ENCODE results near the gene TRIM50. TPM values are rescaled to one million over a fixed set of nuclear protein-coding genes. Genes with fewer than 3 reads are reported as not detected.
A peak's percentile ranks its signal among the peaks of the same experiment; 100 is the strongest.
"Not testable (repeated sequence)": the region's sequence is repeated elsewhere in the genome, so short reads cannot be mapped to it uniquely, and the experiment has no call there.

The TRIM50 gene
- polyA plus RNA-seq, 1 donor from 2014 or later: not detected

DNA sequence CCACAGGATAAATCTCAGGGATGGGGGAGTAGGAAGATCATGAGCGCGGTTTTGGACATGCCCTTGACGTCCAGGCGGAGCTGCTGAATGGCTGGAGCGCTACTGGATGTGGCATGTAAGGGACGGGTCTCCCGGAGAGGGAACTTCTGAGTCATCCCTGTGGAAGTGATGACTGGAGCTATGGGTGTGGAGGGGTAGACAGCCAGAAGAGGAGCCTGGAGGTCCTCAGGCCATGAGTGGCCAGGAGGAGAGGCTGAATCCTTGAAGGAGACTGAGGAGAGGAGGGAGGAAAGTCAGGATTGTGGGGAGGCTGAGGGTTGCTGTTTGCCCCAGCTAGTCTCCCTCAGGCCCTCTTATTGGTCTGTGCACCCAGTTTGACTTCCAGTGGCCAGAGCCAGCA, 16.5 kb downstream of the TRIM50 start:
- not testable (repeated sequence) for H3K9me3 Mint-ChIP-seq, H3K36me3 Mint-ChIP-seq, H3K27me3 Mint-ChIP-seq, H3K27ac Mint-ChIP-seq
- Mint-ChIP-seq H3K4me1 (peaks cover 13 to 19% (median 14%) of the 10 kb centered on the region in 3 donors), H3K4me3 (peak overlapping the region in 1 of 4 donors; percentile 20)

DNA sequence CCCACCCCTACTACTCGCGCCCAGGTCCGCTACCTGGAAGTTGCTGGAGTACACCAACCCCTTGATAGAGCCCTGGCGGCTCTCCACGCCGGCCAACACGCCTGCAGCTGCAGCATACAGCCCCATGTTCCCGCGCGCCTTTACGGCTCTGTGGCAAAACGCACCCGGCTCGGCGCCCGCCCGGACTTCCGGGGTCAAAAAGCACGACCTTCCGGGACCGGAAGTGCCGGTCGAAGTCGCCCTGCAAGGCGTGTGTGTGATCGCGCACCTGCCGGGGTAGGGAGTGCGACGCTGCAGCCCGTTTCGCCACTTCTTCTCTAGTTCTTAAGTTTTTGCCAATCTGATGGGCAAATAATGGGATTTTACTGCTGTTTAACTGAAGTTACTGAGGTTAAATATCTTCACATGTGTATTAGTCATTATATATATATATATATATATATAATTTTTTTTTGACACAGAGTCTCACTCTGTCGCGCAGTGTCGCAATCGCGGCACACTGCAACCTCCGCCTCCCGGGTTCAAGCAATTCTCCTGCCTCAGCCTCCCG, 19.1 kb downstream of the TRIM50 start, which contains the start of gene NSUN5:
Gene NSUN5, minus strand, starts transcription at position 162 of the 550 bp plus-strand sequence. Its CDS starts 36 bp downstream, at position 126.
- peak within 1 kb of the TSS; percentile 67 to 93 (median 83) for H3K27ac Mint-ChIP-seq
- no peaks in the 10 kb centered on the region for H3K9me3 Mint-ChIP-seq
- no peaks in the 10 kb centered on the region for H3K27me3 Mint-ChIP-seq
- peak within 1 kb of the TSS; percentile 91 to 98 (median 94) for H3K4me3 Mint-ChIP-seq
- peaks cover 13 to 22% (median 16%) of the 10 kb centered on the region in 3 donors for H3K4me1 Mint-ChIP-seq
- H3K36me3 Mint-ChIP-seq: peaks cover 5% of the 10 kb centered on the region

- Mint-ChIP-seq H3K36me3 (peaks cover 5% of the 10 kb centered on the region), H3K27ac (peak overlapping the region; percentile 67 to 93 (median 83)), H3K27me3 (no peaks in the 10 kb centered on the region), H3K4me3 (peak overlapping the region; percentile 91 to 98 (median 94)), H3K9me3 (no peaks in the 10 kb centered on the region), H3K4me1 (peaks cover 13 to 22% (median 16%) of the 10 kb centered on the region in 3 donors)
These were observed 19.7 kb downstream of the TRIM50 start for GRCh38 chr7:73308074-73308664.

DNA sequence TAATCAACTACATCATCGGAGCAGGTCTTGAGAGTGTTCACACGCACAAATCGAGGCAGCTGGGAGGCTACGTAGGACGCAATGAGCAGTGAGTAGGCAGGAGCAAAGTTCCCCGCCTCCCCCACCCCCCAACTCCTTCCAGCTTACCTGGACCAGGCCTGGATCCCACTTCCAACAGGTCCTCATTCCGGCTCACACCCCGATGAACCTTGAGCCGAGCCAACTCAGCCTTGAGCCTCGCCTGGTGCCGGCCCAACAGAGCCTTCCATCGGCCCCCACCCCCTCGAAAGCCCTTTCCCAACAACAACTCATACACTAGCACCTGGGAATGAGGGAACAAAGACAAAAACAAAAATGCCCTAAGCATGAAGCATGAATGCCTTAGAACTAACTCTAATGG, 20.4 kb downstream of the TRIM50 start:
- Mint-ChIP-seq H3K9me3 (no peaks in the 10 kb centered on the region), H3K27ac (peak overlapping the region; percentile 40 to 63 (median 49)), H3K4me1 (peaks cover 13 to 22% (median 16%) of the 10 kb centered on the region in 3 donors), H3K36me3 (peaks cover 5% of the 10 kb centered on the region), H3K27me3 (no peaks in the 10 kb centered on the region), H3K4me3 (peak overlapping the region; percentile 91 to 98 (median 94))

DNA sequence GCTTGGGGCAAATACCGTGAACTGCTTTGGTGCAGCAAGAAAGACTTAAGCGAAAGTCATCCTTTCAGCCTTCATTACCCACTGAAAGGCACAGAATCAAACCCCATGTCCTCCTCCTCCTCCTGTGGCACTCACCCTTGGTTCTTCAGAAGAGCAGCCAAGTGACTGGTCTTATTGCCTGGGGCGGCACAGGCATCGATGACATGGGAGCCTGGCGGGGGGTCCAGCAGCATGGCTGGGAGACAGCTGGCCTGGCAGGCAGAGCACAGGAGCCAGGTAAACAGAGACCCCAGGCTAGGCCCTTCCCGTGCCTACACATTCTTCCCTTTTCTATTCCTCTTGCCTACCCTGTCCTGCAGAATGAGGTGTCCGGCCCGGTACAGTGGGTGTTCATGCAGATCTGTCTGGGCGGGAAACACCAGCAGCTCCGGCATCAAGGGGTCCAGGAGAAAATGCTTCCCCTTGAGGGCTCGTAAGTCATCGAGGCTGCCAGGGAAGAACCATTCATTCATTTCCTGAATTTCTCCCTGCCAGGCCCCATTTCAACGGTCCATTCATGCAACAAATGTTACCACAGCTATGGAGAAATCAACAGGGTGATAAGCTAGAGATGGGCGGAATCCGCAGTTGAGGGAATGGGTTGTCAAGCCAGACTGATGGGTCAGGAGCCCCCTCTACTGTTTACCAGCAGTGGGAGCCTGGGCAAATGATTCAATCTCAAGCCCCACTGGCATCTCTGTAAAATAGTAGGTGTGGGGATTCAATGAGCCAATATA, 23.1 kb downstream of the TRIM50 start:
- peaks cover 13 to 22% (median 16%) of the 10 kb centered on the region in 3 donors for H3K4me1 Mint-ChIP-seq
- peak overlapping the region in 1 of 4 donors; percentile 48 for H3K4me3 Mint-ChIP-seq
- peak overlapping the region in 1 of 3 donors; percentile 7 for H3K27ac Mint-ChIP-seq
- H3K27me3 Mint-ChIP-seq, H3K9me3 Mint-ChIP-seq, H3K36me3 Mint-ChIP-seq: not testable (repeated sequence)

DNA sequence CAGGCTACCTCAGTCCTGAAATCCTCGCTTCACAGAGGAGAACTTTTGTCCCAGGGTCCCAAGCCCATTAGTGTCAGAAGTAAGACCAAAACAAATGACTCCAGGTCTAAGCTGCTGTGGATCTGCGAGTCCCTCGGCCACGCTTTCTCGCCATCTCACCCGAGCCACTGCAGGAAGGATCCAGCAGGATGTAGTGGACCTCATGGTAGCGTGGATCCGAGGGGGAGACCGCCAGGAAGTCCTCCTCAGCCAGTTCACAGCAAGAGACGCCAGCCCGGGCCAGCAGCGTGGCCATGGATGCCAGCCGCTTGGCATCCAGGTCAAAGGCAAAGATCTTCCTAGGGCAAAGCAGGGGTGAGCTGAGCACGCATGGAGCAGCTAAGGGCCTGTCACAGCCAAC, 23.8 kb downstream of the TRIM50 start:
- H3K4me1 Mint-ChIP-seq: peaks cover 13 to 20% (median 14%) of the 10 kb centered on the region in 3 donors
- H3K36me3 Mint-ChIP-seq: peaks cover 5% of the 10 kb centered on the region
- H3K9me3 Mint-ChIP-seq: peaks cover 0 to 1% (median 0%) of the 10 kb centered on the region in 3 donors
- peak overlapping the region in 1 of 4 donors; percentile 48 for H3K4me3 Mint-ChIP-seq
- no peaks in the 10 kb centered on the region for H3K27me3 Mint-ChIP-seq
- peak overlapping the region in 1 of 3 donors; percentile 7 for H3K27ac Mint-ChIP-seq

GRCh38 chr7:73303546-73303945, 24.3 kb downstream of the TRIM50 start:
- no peaks in the 10 kb centered on the region for H3K27me3 Mint-ChIP-seq
- H3K4me3 Mint-ChIP-seq: no peak overlapping the region
- H3K9me3 Mint-ChIP-seq: peaks cover 0 to 1% (median 0%) of the 10 kb centered on the region in 3 donors
- peaks cover 5% of the 10 kb centered on the region for H3K36me3 Mint-ChIP-seq
- H3K4me1 Mint-ChIP-seq: peaks cover 7 to 18% (median 14%) of the 10 kb centered on the region in 3 donors
- no peak overlapping the region for H3K27ac Mint-ChIP-seq

- Mint-ChIP-seq H3K4me3 (peak overlapping the region in 1 of 4 donors; percentile 27), H3K4me1 (peaks cover 4 to 14% (median 11%) of the 10 kb centered on the region in 3 donors)
- not testable (repeated sequence) for H3K36me3 Mint-ChIP-seq, H3K27ac Mint-ChIP-seq, H3K9me3 Mint-ChIP-seq, H3K27me3 Mint-ChIP-seq
These were observed 25.0 kb downstream of the TRIM50 start for GRCh38 chr7:73302846-73303245.

DNA sequence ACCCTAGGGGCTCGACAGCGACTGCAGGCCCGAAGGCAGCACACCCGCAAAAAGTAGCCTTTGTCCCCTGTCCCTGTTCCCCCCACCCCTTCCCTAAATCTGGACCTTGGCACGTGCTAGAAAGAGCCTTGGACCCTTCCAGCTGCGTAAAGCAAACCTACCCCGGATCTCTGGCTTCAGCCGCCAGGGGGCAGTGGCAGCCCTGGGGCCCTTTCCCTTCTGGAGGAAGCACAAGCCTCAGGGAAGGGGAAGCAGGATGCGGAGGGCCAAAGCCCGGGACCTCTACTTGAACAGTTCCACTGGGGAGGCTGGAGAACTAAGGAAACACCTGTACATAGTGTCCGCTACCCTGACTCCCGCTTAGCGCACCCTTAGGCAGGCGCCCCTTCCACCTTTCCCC, 26.8 kb downstream of the TRIM50 start:
- H3K4me3 Mint-ChIP-seq, H3K27ac Mint-ChIP-seq, H3K9me3 Mint-ChIP-seq, H3K36me3 Mint-ChIP-seq, H3K4me1 Mint-ChIP-seq, H3K27me3 Mint-ChIP-seq: not testable (repeated sequence)

DNA sequence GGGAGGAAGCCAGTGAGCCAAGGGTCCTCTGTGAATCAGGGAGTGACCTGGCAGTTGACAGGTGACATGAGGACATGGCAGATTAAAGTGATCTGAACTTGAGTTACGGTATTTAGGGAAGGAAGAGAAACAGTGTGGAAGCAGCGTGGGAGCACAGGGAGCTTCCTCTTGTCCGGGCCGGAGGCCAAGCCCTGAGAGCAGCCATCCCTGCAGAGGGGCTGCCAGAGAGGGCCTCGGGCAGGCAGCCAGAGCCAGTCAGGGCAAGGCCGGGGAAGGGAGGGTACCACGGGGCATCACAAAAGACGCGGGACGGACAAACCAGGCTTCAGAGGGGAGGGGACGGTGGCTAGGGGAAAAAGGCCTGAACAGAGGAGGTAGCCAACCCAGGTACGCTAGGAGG, 28.1 kb downstream of the TRIM50 start:
- H3K27me3 Mint-ChIP-seq, H3K36me3 Mint-ChIP-seq, H3K4me3 Mint-ChIP-seq, H3K27ac Mint-ChIP-seq, H3K9me3 Mint-ChIP-seq, H3K4me1 Mint-ChIP-seq: not testable (repeated sequence)

- not testable (repeated sequence) for H3K4me3 Mint-ChIP-seq, H3K36me3 Mint-ChIP-seq, H3K27me3 Mint-ChIP-seq, H3K4me1 Mint-ChIP-seq, H3K9me3 Mint-ChIP-seq, H3K27ac Mint-ChIP-seq
These were observed 30.2 kb downstream of the TRIM50 start for GRCh38 chr7:73297706-73298105.

DNA sequence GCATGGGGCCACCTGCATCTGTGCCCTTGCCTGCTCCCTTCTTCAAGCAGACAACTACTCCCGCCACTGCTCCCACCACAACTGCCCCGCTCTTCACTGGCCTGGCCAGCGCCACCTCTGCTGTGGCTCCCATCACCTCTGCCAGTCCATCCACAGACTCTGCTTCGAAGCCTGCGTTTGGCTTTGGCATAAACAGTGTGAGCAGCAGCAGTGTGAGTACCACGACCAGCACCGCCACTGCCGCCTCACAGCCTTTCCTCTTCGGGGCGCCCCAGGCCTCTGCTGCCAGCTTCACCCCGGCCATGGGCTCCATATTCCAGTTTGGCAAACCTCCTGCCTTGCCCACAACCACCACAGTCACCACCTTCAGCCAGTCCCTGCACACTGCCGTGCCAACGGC, 30.6 kb downstream of the TRIM50 start:
- not testable (repeated sequence) for H3K36me3 Mint-ChIP-seq, H3K27me3 Mint-ChIP-seq, H3K9me3 Mint-ChIP-seq, H3K4me3 Mint-ChIP-seq, H3K27ac Mint-ChIP-seq, H3K4me1 Mint-ChIP-seq

DNA sequence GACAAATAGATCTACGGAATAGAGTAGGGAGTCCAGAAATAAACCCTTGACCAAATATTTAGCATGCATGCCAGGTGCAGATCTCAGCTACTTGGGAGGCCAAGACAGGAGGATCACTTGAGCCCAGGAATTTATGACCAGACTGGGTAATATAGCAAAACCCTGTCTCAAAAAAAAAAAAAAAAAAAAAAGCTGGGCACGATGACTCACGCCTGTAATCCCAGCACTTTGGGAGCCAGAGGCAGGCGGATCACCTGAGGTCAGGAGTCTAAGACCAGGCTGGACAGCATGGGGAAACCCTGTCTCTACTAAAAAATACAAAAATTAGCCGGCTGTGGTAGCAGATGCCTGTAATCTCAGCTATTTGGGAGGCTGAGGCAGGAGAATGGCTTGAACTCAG, 50.7 kb downstream of the TRIM50 start:
- H3K4me3 Mint-ChIP-seq, H3K9me3 Mint-ChIP-seq, H3K4me1 Mint-ChIP-seq, H3K27ac Mint-ChIP-seq, H3K36me3 Mint-ChIP-seq, H3K27me3 Mint-ChIP-seq: not testable (repeated sequence)

GRCh38 chr7:73267813-73268212, 60.1 kb downstream of the TRIM50 start:
- not testable (repeated sequence) for H3K27ac Mint-ChIP-seq, H3K9me3 Mint-ChIP-seq

DNA sequence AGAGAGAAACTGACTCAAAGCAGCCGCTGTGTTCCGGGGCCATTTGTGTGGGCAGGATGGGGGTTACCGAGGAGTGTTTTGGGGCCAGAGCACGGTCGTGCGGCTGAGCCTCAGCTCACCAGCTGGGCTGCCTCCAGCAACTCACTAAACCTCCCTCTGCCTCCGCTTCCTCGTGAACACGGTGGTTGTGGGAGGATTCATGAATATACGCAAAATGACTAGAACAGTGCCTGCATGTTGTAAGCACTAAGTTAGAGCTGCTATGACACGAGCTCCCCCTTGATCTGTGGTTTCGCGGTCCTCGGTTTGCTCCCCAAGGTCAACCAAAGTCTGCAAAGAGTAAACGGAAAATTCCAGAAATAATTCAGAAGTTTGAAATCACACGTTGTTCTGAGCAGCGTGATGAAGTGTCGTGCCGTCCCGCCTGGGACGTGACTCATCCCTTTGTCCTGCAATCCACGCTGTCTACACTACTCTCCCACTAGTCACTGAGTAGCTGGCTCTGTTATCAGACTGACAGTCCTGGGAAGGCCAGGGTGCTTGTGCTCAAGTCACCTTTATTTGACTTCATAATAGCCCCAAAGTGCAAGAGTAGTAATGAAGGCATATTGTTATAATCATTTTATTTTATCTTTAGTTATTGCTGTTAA, 61.0 kb downstream of the TRIM50 start:
- not testable (repeated sequence) for H3K36me3 Mint-ChIP-seq, H3K4me3 Mint-ChIP-seq, H3K9me3 Mint-ChIP-seq, H3K4me1 Mint-ChIP-seq, H3K27me3 Mint-ChIP-seq, H3K27ac Mint-ChIP-seq

More at GRCh38 chr7:73267813-73268212, 60.1 kb downstream of the TRIM50 start:
- H3K4me1 Mint-ChIP-seq, H3K27me3 Mint-ChIP-seq, H3K36me3 Mint-ChIP-seq: not testable (repeated sequence)
- peak overlapping the region in 1 of 4 donors; percentile 66 for H3K4me3 Mint-ChIP-seq

Measured in IgD-negative memory B cell (primary cell).